K562 (cell line): ENCODE results near the gene DND1. TPM values are rescaled to one million over a fixed set of nuclear protein-coding genes. Genes with fewer than 3 reads are reported as not detected.

Source experiments
- CBX2 ChIP-seq: fragments of 200-600 bp; sonication (generic); IDR thresholded peaks from one replicate; pipeline ENCODE4 v1.6.1; 2012; ENCODE audit warnings: mild to moderate bottlenecking, low read length, inconsistent platforms; ENCODE audit not compliant: insufficient read depth, poor library complexity, severe bottlenecking
- ETV1 ChIP-seq: fragments of 450-650 bp; conservative IDR thresholded peaks from 2 replicates; pipeline ENCODE4 v1.6.1; 2016; ENCODE audit warnings: missing genetic modification characterization, control low read depth, low read depth, missing compliant biosample characterization
- MXI1 ChIP-seq: IDR thresholded peaks from 2 replicates; pipeline ENCODE4 v1.6.1; 2011; ENCODE audit warnings: low read depth, mild to moderate bottlenecking, improper control_type of control experiment, low read length
- PCBP2 ChIP-seq: fragments of 200-400 bp; formaldehyde crosslinking; IDR thresholded peaks from 2 replicates; pipeline ENCODE4 v1.6.1; 2018; ENCODE audit warnings: low read length, low read depth, mild to moderate bottlenecking, moderate library complexity; ENCODE audit not compliant: poor library complexity, severe bottlenecking
- POLR2H ChIP-seq: IDR thresholded peaks from 2 replicates; pipeline ENCODE4 v1.6.1; 2016; ENCODE audit warnings: missing genetic modification characterization, low read depth, mild to moderate bottlenecking, control low read depth, missing compliant biosample characterization, moderate library complexity
- TBP ChIP-seq: optimal IDR thresholded peaks from 2 replicates; pipeline ENCODE3; 2011; ENCODE audit warnings: low read depth, low read length, improper control_type of control experiment
- XRCC3 ChIP-seq: fragments of 450-650 bp; IDR thresholded peaks from 2 replicates; pipeline ENCODE4 v1.6.1; 2017; ENCODE audit warnings: mild to moderate bottlenecking, moderate library complexity
- ZKSCAN8 ChIP-seq: fragments of 200-800 bp; sonication (Bioruptor generic); IDR thresholded peaks from 2 replicates; pipeline ENCODE4 v1.6.1; 2016; ENCODE audit warnings: missing genetic modification characterization, missing compliant biosample characterization
- ZNF431 ChIP-seq: sonication (generic); formaldehyde crosslinking; IDR thresholded peaks from 2 replicates; pipeline ENCODE4 v1.8.0; 2022; ENCODE audit warnings: mild to moderate bottlenecking, missing genetic modification reagents
- ZNF436 ChIP-seq: fragments of 250-450, 450-650 bp; sonication (Bioruptor Pico); formaldehyde crosslinking; IDR thresholded peaks from 2 replicates; pipeline ENCODE4 v1.7.0; 2020; ENCODE audit warnings: mild to moderate bottlenecking
- polyA plus RNA-seq, 8 experiments: library from polyadenylated mRNA; depleted of rRNA in 4 of 8; stranded (reverse) in 5 of 8; unstranded in 3 of 8; fragments of >200 nt; fragmentation: Nextera tagmentation in 2 of 8; fragmentation: Illumina TruSeq in 1 of 8; extraction: Ambion mirVana in 2 of 8; extraction: Trizol in 1 of 8; gene quantifications; 2 replicates each; pipeline versions ENCODE4 v1.2.1 to v1.2.3, GENCODE V29; 2011 to 2014; ENCODE audit warnings: inconsistent platforms in 1 of 8, missing spikeins in 1 of 8
- total RNA-seq, 7 experiments: library from RNA; depleted of rRNA in 6 of 7; stranded (reverse); fragments of >200 nt in 6 of 7; fragmentation: Illumina TruSeq in 2 of 7; extraction: Trizol in 2 of 7; gene quantifications; 2 replicates each; pipeline versions ENCODE4 v1.2.1 to v1.2.3, GENCODE V29; 2011 to 2021; ENCODE audit warnings: low replicate concordance in 1 of 7
- TF ChIP-seq, protein P1 (sequence below): IDR thresholded peaks from 2 replicates; pipeline ENCODE4 v1.6.1; 2011; ENCODE audit warnings: borderline replicate concordance, low read depth, mild to moderate bottlenecking, moderate library complexity, low read length; ENCODE audit not compliant: insufficient read depth, poor library complexity, severe bottlenecking
- TF ChIP-seq, protein P2 (sequence below): IDR thresholded peaks from 3 replicates; pipeline ENCODE4 v1.6.1; 2011; ENCODE audit warnings: borderline replicate concordance, mild to moderate bottlenecking, moderate library complexity; ENCODE audit not compliant: insufficient read length; ENCODE audit errors: extremely low read depth
- TF ChIP-seq, protein P3 (sequence below): fragments of 450-650 bp; formaldehyde crosslinking; IDR thresholded peaks from 2 replicates; pipeline ENCODE4 v1.4.0; 2020; ENCODE audit warnings: mild to moderate bottlenecking
- TF ChIP-seq, protein P4 (sequence below): conservative IDR thresholded peaks from 2 replicates; pipeline ENCODE4 v1.6.1; 2011; ENCODE audit warnings: low read depth, mild to moderate bottlenecking, low read length; ENCODE audit not compliant: control insufficient read depth
- TF ChIP-seq, protein P5 (sequence below): fragments of 450-650 bp; IDR thresholded peaks from 2 replicates; pipeline ENCODE4 v1.7.1; 2018; ENCODE audit warnings: mild to moderate bottlenecking, low read depth; ENCODE audit not compliant: partially characterized antibody

DND1 gene
- total and polyA plus RNA-seq, 9 of the 15 experiments (the other 6 are each of a cell fraction or from before 2014, with no cell fraction given): 0.37 to 2.0 (median 0.90) TPM; not detected in 3

DNA sequence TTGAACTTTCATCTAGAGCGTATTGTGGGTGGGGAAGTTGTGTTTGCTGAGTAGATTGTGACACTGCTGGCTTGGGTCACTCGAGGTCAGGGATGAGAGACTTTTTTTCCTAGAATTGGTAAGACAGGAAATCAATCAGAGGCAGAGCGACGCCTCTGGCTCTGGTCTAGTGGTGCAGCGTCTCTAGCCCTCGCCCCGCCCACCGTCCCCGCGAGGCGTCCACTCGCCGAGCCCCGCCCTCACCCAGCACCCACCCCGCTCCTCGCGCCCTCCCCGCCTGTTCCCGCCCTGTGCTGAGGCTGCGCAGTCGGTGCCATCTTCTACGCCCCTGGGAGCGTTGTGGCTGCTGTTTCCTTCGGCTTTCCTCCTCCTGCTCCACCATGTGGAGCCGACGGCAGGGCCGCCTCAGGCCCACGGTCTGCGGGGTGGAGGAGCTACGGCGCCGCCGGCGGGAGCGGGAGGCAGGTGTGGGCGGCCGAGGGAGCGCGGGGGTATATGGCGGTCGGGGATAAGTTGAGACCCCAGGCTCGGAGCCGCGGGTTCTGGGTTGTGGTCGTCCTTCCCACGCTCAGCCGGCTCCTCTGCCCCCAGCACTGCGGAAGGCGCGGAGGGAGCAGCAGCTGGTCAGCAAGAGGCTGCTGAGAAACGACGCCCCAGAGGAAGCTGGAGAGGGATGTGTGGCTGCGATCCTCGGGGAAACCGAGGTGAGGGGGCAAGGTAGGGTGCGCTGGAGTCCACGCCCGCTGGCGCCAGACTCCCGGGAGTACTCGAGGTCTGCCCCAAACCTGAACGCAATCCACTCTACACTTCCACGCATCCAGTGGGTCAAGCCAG, 34.0 kb downstream of the DND1 start, which contains the start of gene TMCO6 (continued):
- TF ChIP-seq, protein P1, sequence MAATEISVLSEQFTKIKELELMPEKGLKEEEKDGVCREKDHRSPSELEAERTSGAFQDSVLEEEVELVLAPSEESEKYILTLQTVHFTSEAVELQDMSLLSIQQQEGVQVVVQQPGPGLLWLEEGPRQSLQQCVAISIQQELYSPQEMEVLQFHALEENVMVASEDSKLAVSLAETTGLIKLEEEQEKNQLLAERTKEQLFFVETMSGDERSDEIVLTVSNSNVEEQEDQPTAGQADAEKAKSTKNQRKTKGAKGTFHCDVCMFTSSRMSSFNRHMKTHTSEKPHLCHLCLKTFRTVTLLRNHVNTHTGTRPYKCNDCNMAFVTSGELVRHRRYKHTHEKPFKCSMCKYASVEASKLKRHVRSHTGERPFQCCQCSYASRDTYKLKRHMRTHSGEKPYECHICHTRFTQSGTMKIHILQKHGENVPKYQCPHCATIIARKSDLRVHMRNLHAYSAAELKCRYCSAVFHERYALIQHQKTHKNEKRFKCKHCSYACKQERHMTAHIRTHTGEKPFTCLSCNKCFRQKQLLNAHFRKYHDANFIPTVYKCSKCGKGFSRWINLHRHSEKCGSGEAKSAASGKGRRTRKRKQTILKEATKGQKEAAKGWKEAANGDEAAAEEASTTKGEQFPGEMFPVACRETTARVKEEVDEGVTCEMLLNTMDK: peak; percentile 34
- no peak for TF ChIP-seq ZNF431 (CRISPR knock-in tag)
- no peak for TF ChIP-seq ZKSCAN8 (CRISPR knock-in tag)
- TF ChIP-seq XRCC3: no peak
- no peak for TF ChIP-seq MXI1
- peak; percentile 92 for TF ChIP-seq ETV1 (tag)
- TF ChIP-seq ZNF436: no peak
- TF ChIP-seq CBX2: no peak
- TF ChIP-seq, protein P2, sequence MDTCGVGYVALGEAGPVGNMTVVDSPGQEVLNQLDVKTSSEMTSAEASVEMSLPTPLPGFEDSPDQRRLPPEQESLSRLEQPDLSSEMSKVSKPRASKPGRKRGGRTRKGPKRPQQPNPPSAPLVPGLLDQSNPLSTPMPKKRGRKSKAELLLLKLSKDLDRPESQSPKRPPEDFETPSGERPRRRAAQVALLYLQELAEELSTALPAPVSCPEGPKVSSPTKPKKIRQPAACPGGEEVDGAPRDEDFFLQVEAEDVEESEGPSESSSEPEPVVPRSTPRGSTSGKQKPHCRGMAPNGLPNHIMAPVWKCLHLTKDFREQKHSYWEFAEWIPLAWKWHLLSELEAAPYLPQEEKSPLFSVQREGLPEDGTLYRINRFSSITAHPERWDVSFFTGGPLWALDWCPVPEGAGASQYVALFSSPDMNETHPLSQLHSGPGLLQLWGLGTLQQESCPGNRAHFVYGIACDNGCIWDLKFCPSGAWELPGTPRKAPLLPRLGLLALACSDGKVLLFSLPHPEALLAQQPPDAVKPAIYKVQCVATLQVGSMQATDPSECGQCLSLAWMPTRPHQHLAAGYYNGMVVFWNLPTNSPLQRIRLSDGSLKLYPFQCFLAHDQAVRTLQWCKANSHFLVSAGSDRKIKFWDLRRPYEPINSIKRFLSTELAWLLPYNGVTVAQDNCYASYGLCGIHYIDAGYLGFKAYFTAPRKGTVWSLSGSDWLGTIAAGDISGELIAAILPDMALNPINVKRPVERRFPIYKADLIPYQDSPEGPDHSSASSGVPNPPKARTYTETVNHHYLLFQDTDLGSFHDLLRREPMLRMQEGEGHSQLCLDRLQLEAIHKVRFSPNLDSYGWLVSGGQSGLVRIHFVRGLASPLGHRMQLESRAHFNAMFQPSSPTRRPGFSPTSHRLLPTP: no peak
- TF ChIP-seq, protein P3, sequence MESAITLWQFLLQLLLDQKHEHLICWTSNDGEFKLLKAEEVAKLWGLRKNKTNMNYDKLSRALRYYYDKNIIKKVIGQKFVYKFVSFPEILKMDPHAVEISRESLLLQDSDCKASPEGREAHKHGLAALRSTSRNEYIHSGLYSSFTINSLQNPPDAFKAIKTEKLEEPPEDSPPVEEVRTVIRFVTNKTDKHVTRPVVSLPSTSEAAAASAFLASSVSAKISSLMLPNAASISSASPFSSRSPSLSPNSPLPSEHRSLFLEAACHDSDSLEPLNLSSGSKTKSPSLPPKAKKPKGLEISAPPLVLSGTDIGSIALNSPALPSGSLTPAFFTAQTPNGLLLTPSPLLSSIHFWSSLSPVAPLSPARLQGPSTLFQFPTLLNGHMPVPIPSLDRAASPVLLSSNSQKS: no peak
- no peak for TF ChIP-seq PCBP2
- peak; percentile 44 for TF ChIP-seq TBP
- TF ChIP-seq, protein P4, sequence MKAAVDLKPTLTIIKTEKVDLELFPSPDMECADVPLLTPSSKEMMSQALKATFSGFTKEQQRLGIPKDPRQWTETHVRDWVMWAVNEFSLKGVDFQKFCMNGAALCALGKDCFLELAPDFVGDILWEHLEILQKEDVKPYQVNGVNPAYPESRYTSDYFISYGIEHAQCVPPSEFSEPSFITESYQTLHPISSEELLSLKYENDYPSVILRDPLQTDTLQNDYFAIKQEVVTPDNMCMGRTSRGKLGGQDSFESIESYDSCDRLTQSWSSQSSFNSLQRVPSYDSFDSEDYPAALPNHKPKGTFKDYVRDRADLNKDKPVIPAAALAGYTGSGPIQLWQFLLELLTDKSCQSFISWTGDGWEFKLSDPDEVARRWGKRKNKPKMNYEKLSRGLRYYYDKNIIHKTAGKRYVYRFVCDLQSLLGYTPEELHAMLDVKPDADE: 0 out of 2 replicates have a peak, but pooled peaks have one; percentile 27
- TF ChIP-seq, protein P5, sequence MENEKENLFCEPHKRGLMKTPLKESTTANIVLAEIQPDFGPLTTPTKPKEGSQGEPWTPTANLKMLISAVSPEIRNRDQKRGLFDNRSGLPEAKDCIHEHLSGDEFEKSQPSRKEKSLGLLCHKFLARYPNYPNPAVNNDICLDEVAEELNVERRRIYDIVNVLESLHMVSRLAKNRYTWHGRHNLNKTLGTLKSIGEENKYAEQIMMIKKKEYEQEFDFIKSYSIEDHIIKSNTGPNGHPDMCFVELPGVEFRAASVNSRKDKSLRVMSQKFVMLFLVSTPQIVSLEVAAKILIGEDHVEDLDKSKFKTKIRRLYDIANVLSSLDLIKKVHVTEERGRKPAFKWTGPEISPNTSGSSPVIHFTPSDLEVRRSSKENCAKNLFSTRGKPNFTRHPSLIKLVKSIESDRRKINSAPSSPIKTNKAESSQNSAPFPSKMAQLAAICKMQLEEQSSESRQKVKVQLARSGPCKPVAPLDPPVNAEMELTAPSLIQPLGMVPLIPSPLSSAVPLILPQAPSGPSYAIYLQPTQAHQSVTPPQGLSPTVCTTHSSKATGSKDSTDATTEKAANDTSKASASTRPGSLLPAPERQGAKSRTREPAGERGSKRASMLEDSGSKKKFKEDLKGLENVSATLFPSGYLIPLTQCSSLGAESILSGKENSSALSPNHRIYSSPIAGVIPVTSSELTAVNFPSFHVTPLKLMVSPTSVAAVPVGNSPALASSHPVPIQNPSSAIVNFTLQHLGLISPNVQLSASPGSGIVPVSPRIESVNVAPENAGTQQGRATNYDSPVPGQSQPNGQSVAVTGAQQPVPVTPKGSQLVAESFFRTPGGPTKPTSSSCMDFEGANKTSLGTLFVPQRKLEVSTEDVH: peak; percentile 17
- TF ChIP-seq POLR2H (tag): peak; percentile 44; the same call in 1 of the 2 replicates
